GM04503 (cell line): ENCODE results near the gene MSRB3.

ENCODE experiments used
- DNase-seq: peaks from one replicate; pipeline ENCODE4 v3.0.0-alpha.2; 2012; ENCODE audit warnings: low read depth

Gene MSRB3

GRCh38 chr12:65497660-65498059 is 219.2 kb downstream of the MSRB3 start:
- DNase-seq: no peak

GRCh38 chr12:65499167-65499566 is 220.7 kb downstream of the MSRB3 start:
- no peak for DNase-seq

GRCh38 chr12:65500091-65500900 is 221.8 kb downstream of the MSRB3 start:
- DNase-seq: no peak

GRCh38 chr12:65501093-65501621 is 222.7 kb downstream of the MSRB3 start:
- DNase-seq: no peak

- no peak for DNase-seq
Measured at GRCh38 chr12:65501935-65502334, 223.5 kb downstream of the MSRB3 start.

- no peak for DNase-seq
Measured at GRCh38 chr12:65504417-65504816, 225.9 kb downstream of the MSRB3 start.

- DNase-seq: no peak
Measured at GRCh38 chr12:65505386-65506121, 227.1 kb downstream of the MSRB3 start.

- no peak for DNase-seq
Measured at GRCh38 chr12:65508276-65509035, 230.0 kb downstream of the MSRB3 start.

- no peak for DNase-seq
Measured at GRCh38 chr12:65510007-65510406, 231.5 kb downstream of the MSRB3 start.

- DNase-seq: no peak
Measured at GRCh38 chr12:65510584-65511050, 232.1 kb downstream of the MSRB3 start.

- DNase-seq: no peak
Measured at GRCh38 chr12:65511134-65511834, 232.8 kb downstream of the MSRB3 start.

GRCh38 chr12:65511912-65512311 is 233.4 kb downstream of the MSRB3 start:
- DNase-seq: no peak
